PC-3 (cell line): ENCODE data around the gene KCNQ1.

ENCODE experiments used
- EZH2phosphoT487 ChIP-seq: fragments of 300-600 bp; sonication (generic); IDR thresholded peaks from 2 replicates; pipeline ENCODE4 v1.6.1; 2018; ENCODE audit warnings: mild to moderate bottlenecking, antibody characterized with exemption, low read length, borderline replicate concordance
- TF ChIP-seq, protein P1 (sequence below): fragments of 300-600 bp; sonication (generic); conservative IDR thresholded peaks from 2 replicates; pipeline ENCODE4 v1.5.1; 2017; ENCODE audit warnings: antibody characterized with exemption, low read depth, mild to moderate bottlenecking, low read length

DNA sequence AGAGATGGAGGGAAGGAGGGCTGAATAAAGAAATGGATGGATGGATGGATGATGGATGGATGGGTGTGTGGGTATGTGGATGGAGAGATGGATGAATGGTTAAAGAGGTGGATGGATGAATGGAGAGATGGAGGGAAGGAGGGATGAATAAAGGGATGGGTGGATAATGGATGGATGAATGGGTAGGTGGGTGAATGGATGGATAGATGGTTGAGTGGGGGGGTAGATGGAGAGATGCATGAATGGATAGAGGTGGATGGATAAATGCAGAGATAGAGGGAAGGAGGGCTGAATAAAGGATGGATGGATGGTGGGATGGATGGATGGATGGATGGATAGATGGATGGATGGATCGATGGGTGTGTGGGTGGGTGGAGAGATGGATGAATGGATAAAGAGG is 369.2 kb downstream of the KCNQ1 start:
- TF ChIP-seq, protein P1, sequence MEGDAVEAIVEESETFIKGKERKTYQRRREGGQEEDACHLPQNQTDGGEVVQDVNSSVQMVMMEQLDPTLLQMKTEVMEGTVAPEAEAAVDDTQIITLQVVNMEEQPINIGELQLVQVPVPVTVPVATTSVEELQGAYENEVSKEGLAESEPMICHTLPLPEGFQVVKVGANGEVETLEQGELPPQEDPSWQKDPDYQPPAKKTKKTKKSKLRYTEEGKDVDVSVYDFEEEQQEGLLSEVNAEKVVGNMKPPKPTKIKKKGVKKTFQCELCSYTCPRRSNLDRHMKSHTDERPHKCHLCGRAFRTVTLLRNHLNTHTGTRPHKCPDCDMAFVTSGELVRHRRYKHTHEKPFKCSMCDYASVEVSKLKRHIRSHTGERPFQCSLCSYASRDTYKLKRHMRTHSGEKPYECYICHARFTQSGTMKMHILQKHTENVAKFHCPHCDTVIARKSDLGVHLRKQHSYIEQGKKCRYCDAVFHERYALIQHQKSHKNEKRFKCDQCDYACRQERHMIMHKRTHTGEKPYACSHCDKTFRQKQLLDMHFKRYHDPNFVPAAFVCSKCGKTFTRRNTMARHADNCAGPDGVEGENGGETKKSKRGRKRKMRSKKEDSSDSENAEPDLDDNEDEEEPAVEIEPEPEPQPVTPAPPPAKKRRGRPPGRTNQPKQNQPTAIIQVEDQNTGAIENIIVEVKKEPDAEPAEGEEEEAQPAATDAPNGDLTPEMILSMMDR: no peak
- TF ChIP-seq EZH2phosphoT487: no peak
